GM18505 (cell line): ENCODE measurements around the gene CLUH.

ENCODE experiments used
- ATAC-seq: cut with Tn5 transposase; IDR thresholded peaks from one replicate; pipeline ENCODE4 v1.9.1; 2021; ENCODE audit not compliant: unreplicated experiment
- POLR2A ChIP-seq: IDR thresholded peaks from 4 replicates; pipeline ENCODE4 v1.6.1; 2011; ENCODE audit warnings: borderline replicate concordance; ENCODE audit not compliant: insufficient read depth, insufficient read length; ENCODE audit errors: extremely low read depth

Gene CLUH

DNA sequence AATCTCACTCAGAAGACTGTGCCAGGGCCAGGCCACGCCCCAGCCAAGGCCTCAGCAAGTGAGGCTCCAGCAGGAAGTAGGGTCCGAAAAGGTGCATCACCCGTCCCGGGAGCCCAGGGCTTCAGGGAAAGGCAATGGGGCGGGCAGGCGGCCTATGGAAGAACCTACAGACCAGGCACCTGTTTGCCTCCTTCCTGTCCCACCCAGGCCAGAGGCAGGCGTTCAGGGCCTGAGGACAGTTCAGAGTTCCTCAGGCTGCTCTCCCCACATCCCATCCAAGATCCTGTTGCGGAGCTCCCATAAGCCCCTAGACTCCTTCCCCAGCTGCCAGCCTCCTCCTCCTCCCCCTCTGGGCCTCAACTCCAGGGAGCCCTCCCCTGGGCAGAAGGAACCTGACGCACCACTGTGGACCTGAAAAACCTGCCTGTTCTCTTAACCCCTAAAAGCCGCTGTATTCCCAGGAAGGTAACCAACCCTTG, 2.3 kb downstream of the CLUH start:
- no peak for ATAC-seq
- TF ChIP-seq POLR2A, result no peak

DNA sequence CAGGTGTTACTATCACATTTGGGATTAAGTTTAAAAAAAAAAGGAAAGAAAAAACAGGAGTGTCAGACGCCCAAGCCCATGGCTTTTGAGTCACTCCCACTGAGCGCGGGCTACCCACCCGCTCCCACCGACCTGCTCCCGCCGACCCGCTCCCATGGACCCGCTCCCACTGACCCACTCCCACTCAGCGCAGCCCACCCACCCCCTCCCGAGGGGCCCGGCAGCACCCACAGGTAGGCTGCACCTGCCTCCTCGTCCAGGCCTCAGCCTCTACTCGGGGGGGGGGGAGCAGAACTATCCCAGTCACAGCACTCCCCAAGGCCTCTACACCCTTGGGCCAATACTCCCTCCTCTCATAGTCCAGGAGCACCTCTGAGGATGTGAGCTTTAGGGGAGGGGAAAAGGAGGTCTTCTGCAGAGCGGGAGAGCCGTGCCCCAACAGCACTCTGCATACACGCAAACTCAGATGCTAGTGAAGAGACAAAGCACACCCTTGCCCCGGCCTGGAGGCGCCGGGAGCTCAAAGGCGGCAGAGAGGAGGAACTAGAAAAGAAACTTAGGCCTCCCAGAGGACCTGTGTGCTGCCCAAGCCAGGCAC, 2.9 kb downstream of the CLUH start:
- ATAC-seq, result no peak
- no peak for TF ChIP-seq POLR2A

DNA sequence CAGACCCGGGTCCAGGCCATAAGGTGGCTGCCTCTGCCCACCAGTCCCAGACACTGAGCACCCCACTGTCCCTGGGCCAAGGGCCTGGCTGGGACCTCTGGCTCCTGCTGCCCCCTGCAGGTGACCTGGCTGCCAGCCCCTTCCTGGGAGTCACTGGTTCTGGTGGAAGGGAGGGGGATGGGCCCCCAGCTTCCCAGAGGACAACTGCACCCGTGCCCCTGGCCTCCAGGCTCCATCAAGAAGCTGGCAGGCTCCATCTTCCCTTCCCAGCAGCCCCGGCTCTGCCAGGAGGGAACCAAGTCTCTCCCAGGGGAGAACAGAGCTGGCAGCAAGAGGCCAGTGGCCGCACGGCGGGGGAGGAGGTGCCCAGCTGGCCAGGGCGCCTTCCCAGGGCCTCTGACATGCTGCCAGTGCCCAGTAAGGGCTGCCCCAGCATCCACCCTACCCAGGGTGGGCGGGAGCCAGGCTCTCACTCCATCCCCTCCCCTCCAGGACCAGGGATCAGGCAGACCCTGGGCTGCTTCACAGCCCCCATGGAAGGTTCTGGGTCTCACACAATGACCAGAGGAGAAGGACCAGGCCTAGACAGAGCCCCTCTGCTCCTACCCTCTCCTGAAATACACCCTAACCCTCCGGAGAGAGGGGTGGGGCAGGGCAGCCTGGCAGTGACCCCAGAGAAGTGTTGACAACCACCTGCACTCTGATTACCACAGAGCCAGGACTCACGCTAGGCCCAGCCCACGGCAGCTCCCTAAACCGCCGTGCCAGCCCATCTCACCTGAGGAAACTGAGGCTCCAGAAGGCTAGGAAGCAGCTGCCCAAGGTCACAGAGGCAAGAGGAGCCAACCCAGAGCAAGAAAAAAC, 3.6 kb downstream of the CLUH start:
- TF ChIP-seq POLR2A, result no peak
- no peak for ATAC-seq

DNA sequence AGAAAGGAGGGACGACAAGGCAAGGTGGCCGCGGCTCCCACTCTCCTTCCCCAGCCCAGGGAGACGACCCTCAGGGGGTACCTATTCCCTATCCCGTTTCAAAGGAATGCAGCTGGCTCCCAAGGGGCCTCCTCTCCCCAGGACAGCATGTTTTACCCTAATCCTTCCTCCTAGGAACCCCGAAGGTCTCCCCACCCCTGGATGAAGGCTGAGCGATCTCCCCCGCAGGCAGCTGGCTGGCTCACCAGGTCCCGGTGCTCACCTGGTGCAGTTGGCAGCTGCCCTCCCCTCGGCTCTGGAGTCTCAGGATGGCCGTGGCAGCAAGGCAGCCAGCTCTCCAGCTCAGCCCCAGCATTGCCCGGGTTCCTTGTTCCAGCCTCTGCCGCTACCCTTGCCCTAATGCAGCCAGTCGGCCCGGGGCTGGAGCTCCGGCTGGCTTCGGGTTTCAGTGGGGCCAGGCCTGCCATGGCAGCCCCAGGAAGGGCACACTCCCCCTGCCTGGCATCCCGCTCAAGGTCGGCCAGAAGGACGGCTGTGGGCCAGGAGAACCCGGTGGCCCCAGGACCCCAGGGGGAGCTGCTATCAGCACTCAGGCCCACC, 4.6 kb downstream of the CLUH start:
- ATAC-seq, result no peak
- TF ChIP-seq POLR2A, result no peak

DNA sequence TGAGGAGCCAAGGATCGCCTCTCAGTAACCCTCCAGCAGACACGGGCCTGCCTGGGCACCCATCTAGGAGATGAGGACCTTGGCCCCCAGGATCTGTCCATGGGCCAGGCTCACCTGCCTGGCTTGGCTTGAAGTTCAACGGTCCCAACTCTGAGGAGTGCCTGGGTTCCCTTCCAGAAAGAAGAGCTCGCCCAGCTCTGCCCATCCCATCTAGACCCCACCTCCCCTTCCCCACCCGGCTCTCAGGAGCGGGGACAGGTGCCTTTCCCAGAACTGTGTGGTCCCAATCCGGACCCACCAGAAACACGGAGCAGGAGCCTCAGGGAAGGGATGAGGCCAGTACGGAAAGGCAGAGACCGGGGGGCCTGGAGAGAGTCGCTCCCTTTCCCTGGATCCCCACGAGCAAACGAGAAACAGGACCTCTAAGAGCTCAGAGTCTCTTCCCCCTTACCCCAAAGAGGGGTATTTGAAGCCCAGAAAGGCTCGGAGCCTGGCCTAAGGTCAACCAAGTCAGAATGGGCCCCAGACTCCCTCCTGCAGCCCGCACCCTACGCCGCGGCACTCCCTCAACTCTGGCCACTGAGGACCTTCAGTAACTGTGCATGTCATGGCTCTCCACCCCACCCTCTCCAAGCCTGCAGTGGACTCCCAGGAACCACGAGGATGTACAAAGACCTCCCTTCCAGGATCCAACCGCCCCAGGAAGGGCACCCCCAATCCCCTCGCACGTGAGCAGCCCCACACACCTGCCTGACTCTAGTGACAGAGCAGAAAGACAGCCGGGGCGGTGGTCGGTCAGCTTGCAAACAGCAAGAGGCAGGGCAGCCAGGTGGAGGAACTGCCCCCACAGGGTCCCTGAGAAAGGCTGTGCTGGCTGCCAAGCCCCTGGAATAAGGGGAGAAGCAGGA, 5.4 kb downstream of the CLUH start:
- no peak for TF ChIP-seq POLR2A
- no peak for ATAC-seq

DNA sequence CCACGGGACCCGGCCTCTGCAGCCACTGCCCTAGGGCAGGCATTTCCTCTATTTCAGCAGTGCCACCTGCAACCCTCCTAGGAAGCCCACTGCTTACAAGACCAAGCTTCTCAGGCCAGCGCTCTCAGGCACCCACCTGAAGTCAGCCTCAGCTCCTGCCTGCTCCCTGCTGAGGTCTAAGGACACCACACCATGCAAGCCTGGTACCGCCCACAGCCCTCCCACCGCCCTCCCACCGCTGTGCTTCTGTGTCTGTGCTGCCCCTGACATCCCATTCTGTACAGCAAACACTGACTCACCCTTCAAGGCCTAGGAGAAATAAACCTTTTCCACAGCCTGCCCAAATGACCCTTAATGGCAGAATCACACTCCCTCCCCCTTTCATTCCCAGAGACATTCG, 6.3 kb downstream of the CLUH start:
- no peak for TF ChIP-seq POLR2A
- ATAC-seq, result no peak

DNA sequence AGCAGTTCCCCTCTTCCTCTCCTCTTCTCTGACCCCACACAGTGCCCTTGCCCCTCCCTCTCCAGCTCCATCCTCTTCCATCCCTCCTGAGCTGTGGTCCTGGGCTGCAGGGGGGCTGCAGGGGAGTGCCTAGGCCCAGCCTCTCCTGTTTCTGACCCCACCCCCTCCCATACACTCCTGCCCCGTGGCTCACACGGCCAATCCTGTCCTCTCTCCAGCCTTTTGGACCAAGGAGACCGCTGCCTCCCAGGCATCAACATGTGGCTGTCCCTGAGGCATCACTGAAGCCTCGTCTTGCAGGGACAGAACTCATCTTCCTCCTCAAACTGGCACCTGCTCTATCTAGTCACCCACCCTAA, 6.7 kb downstream of the CLUH start:
- no peak for ATAC-seq
- TF ChIP-seq POLR2A, result no peak

DNA sequence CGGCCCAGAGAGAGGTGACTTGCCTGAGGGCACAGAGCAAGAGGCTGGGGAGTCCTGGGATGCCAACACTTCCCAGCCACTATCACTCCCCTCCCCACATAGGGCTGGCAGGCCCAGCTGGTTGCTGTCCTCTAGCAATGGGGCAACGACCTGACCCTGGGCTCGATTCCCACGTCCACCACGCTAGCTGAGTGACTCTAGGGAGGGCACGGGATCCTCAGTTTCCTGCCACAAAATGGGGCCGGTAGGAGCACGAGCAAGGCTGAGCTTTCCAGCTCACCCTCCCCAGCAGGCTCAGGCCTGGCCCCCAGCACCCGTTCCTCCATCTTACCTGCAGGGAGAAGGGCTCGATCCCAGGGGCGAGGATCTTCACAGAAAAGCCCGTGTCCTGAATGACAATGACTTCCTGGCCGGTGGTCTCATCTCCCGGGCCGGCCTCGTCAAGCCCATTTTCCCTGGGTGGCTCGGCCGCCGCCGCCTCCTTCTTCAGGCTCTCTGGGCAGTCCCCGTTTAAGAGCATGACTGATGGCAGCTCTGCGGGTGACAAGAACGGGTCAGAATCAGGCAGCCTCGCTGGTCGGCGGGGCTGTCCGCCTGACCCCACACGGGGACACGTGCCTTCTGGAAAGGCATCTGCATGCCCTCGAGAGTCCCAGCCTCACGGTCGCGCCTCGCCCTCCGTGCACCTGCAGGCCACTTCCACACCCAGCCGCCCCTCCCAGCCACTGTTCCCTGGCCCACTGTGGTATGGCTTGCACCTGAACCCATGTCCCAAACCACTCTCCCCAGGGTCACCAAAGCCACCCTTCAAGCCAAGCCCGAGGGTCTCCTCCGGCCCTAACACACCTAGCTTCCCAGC, 7.3 kb downstream of the CLUH start:
- no peak for TF ChIP-seq POLR2A
- no peak for ATAC-seq

DNA sequence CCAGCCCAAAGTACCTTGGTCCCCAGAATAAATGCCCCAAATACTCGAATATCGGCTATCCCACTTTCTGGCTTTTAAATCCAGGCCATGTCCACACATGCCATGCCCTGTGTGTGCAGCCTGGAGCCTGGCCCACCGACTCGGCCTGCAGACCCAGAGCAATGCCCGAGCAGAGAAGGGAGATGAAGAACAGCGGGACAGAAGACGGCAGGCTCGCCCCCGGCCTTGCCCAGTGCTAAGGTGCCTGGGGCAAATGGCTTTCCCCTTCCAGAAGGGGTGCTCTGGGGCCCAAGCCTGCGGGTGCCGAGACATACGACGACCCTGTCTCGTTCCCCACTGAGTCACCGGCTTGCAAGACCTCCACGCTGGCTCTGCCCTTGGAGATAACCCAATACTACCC, 8.0 kb downstream of the CLUH start:
- TF ChIP-seq POLR2A, result no peak

DNA sequence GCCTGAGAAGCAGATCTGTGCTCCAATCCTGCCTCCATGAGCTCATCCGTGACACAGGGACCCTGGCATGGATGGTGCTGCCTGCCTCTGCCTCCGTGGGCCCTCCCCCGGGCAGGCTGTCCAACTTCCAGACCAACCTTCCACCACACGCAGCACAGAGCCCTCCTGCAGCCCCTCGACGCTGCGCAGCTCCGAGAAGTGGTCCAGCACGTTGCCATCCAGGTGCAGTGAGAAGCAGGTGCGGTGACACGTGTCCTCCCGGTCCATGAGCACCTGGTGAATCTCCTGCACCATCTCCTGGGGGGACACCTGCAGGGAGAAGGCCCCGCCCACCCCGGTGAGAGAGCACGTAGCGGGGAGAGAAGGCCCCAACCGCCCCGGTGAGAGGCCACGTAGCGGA, 8.4 kb downstream of the CLUH start:
- ATAC-seq, result no peak
- no peak for TF ChIP-seq POLR2A

More for the DNA sequence above, 8.0 kb downstream of the CLUH start:
- no peak for ATAC-seq

DNA sequence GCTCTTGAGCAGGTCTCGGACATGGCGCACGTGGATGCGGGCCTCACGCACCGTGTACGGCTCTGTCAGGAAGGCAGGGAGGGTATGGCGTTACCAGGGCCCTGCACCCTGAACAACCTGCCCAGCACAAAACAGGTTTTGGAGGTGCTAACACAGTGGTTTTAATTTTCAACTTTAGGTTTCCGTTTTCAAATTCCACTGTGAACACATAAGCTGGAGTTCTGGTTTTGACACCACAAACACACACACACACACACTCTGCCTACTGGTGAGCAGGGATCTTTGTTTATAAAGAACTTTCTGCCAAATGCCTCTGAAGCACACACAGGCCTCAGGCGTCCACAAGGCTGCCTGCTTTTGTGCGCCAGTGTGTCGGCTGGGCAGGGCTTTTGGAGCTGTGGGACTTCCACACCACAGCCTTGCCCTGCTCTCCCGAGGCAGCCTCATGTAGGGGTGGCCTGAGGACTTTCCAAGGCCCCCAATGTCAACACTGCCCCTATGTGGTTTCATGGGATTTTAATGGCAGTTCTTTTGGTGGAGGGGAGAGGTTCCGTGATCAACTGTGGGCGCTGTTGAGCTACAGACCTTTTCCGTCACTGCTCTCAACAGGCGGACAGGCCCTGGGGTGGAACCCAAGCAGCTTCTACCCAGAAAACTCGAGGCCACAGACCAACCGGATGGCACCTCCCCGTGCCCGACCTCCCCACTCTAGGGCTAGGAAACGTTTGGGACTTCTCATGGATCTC, 9.4 kb downstream of the CLUH start:
- no peak for TF ChIP-seq POLR2A
- no peak for ATAC-seq
